ENCODE results near the gene RRP7A.
"Not testable (repeated sequence)": the region's sequence is repeated elsewhere in the genome, so short reads cannot be mapped to it uniquely, and the experiment has no call there.

The RRP7A gene

DNA sequence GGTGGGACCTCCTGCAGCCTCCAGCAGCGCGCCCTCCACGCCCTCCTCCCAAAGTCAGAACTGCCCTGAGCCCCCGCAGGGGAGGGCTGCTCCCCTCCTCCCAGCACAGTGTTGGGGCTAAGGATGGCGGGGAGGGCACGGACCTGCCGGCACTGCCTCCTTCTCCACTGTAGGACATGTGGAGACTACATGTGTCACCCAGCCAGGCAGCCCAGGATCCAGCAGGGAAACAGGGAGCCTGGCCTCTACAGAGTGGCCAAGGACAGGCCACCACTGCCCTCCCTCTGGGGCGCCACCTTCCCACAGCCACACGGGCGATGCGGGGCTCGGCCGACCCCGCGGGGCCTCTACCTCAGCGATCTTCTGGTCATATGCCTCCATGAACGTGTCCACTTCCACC is 5.3 kb downstream of the RRP7A start:
- H3K4me1 ChIP-seq (ENCODE audit: control extremely low read depth in 1 of 4, control insufficient read depth in 4 of 4, insufficient read depth in 4 of 4, low read length in 3 of 4); H3K27ac ChIP-seq (ENCODE audit: insufficient read depth in 1 of 2, low read depth in 1 of 2, low read length in 2 of 2, poor library complexity in 1 of 2, severe bottlenecking in 2 of 2); H3K9me3 ChIP-seq (ENCODE audit: control extremely low read depth in 1 of 5, control insufficient read depth in 4 of 5, insufficient read depth in 2 of 5, low read depth in 1 of 5, low read length in 4 of 5); POLR2A ChIA-PET; CTCF ChIA-PET; H3K4me3 ChIP-seq (ENCODE audit: control insufficient read depth in 1 of 7, extremely low read depth in 1 of 7, insufficient read depth in 4 of 7, low read depth in 2 of 7, low read length in 6 of 7); DNase-seq; H3K27me3 ChIP-seq (replicated peaks in 2 of 5; ENCODE audit: control insufficient read depth in 4 of 5, insufficient read depth in 5 of 5, low read length in 4 of 5): not testable (repeated sequence)
- WGBS (ENCODE audit: insufficient coverage) = 100% methylated on average over 5 of the region's 17 CpGs
- peaks cover 0 to 33% (median 27%) of the 10 kb centered on the region in 4 experiments for H3K36me3 ChIP-seq (ENCODE audit: control insufficient read depth in 4 of 4, insufficient read depth in 4 of 4, low read length in 3 of 4)

DNA sequence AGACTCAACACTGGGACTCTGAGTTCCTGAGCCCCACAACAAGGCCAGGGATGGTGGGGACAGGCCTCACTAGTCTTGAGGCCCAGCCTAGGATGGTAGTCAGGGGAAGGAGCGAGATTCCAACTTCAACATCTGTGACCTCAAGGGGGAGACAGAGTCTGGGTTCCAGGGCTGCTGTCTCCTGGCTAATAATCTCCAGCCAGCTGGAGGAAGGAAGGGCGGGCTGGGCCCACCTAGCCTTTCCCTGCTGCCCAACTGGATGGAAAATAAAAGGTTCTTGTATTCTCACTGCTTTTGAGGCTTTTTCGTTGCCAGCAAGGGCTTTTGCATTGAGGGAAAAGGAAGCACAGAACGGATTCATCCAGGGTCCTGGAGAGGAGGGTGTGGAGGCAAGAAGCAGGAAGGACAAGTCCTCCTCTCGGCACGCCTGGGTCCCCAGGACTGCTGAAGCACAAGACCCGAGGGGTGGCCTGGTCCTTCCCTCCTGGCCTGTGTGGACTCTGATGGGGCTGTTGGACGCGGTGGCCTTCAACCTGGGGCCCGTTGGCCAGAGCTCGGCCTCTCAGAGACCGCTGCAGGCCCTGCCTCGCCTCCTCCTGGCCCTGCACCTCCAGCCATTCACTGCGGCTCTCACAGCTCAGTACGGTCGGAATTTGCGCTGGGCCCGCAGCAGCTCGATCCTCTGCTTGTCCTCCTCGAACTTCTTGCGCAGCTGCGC is 7.2 kb downstream of the RRP7A start:
- not testable (repeated sequence) for DNase-seq; H3K4me1 ChIP-seq (ENCODE audit: control extremely low read depth in 1 of 4, control insufficient read depth in 4 of 4, insufficient read depth in 4 of 4, low read length in 3 of 4)
- 98% methylated on average over 7 of the region's 22 CpGs for whole genome bisulfite sequencing (ENCODE audit: insufficient coverage)

DNA sequence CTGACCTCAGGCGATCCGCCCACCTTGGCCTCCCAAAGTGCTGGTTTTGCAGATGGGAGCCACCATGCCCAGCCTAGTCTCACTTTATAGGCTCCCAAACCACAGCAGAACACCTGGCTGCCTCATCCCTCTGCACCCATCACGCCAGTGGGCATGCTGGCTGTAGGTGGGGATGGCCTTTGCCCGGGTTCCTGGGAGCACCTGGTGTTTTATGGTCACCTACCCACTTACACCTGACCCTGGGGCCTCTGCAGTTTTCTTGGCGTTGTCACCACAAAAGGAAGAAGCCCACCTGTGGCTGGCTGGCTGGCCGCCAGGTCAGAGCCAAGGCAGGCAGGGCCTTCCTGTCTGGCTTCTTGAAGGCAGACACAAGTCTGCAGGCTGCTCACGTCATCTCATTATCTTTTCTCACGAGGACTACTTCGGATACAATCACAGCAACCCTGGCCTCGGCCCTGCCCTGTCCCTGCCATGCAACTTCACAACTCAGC is 8.2 kb downstream of the RRP7A start:
- no peak for DNase-seq
- 94% methylated on average over 7 of the region's 10 CpGs for WGBS (ENCODE audit: insufficient coverage)
- POLR2A ChIA-PET = no interaction called here
- Histone ChIP-seq H3K9me3 (ENCODE audit: control extremely low read depth in 1 of 5, control insufficient read depth in 4 of 5, insufficient read depth in 2 of 5, low read depth in 1 of 5, low read length in 4 of 5) (no peaks in the 10 kb centered on the region), H3K27me3 (replicated peaks in 2 of 5; ENCODE audit: control insufficient read depth in 4 of 5, insufficient read depth in 5 of 5, low read length in 4 of 5) (no peaks in the 10 kb centered on the region), H3K36me3 (ENCODE audit: control insufficient read depth in 4 of 4, insufficient read depth in 4 of 4, low read length in 3 of 4) (peaks cover 0 to 29% (median 24%) of the 10 kb centered on the region in 4 experiments), H3K4me3 (ENCODE audit: control insufficient read depth in 1 of 7, extremely low read depth in 1 of 7, insufficient read depth in 4 of 7, low read depth in 2 of 7, low read length in 6 of 7) (no peak overlapping the region), H3K27ac (ENCODE audit: insufficient read depth in 1 of 2, low read depth in 1 of 2, low read length in 2 of 2, poor library complexity in 1 of 2, severe bottlenecking in 2 of 2) (no peak overlapping the region), H3K4me1 (ENCODE audit: control extremely low read depth in 1 of 4, control insufficient read depth in 4 of 4, insufficient read depth in 4 of 4, low read length in 3 of 4) (peaks cover 0 to 2% (median 0%) of the 10 kb centered on the region in 4 experiments)
- CTCF ChIA-PET = no interaction called here

More for the DNA sequence above, 7.2 kb downstream of the RRP7A start:
- POLR2A ChIA-PET; H3K9me3 ChIP-seq (ENCODE audit: control extremely low read depth in 1 of 5, control insufficient read depth in 4 of 5, insufficient read depth in 2 of 5, low read depth in 1 of 5, low read length in 4 of 5); H3K27ac ChIP-seq (ENCODE audit: insufficient read depth in 1 of 2, low read depth in 1 of 2, low read length in 2 of 2, poor library complexity in 1 of 2, severe bottlenecking in 2 of 2); H3K4me3 ChIP-seq (ENCODE audit: control insufficient read depth in 1 of 7, extremely low read depth in 1 of 7, insufficient read depth in 4 of 7, low read depth in 2 of 7, low read length in 6 of 7); CTCF ChIA-PET; H3K27me3 ChIP-seq (replicated peaks in 2 of 5; ENCODE audit: control insufficient read depth in 4 of 5, insufficient read depth in 5 of 5, low read length in 4 of 5): not testable (repeated sequence)
- H3K36me3 ChIP-seq (ENCODE audit: control insufficient read depth in 4 of 4, insufficient read depth in 4 of 4, low read length in 3 of 4) = peaks cover 0 to 33% (median 27%) of the 10 kb centered on the region in 4 experiments

DNA sequence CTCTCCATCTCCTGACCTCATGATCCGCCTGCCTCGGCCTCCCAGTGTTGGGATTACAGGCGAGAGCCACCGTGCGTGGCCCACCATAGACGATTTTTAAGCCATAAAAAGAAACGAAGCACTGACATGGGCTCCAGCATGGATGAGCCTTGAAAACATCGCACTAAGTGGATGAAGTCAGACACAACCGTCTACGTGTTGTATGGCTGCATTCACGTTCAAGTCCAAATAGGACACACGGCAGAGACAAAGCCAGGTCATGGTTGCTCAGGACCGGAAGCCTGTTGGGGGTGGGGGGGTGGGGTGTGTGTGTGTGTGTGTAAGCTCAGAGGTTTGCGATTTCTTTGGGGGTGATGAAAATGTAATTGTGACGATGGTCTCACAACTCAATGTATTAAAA is 10.0 kb downstream of the RRP7A start:
- no peak for DNase-seq
- ChIA-PET POLR2A (no interaction called here), CTCF (no interaction called here)
- WGBS (ENCODE audit: insufficient coverage) = 96% methylated on average over 13 of the region's 15 CpGs
- Histone ChIP-seq H3K4me3 (ENCODE audit: control insufficient read depth in 1 of 7, extremely low read depth in 1 of 7, insufficient read depth in 4 of 7, low read depth in 2 of 7, low read length in 6 of 7) (no peak overlapping the region), H3K27ac (ENCODE audit: insufficient read depth in 1 of 2, low read depth in 1 of 2, low read length in 2 of 2, poor library complexity in 1 of 2, severe bottlenecking in 2 of 2) (no peak overlapping the region), H3K9me3 (ENCODE audit: control extremely low read depth in 1 of 5, control insufficient read depth in 4 of 5, insufficient read depth in 2 of 5, low read depth in 1 of 5, low read length in 4 of 5) (no peaks in the 10 kb centered on the region), H3K27me3 (replicated peaks in 2 of 5; ENCODE audit: control insufficient read depth in 4 of 5, insufficient read depth in 5 of 5, low read length in 4 of 5) (no peaks in the 10 kb centered on the region), H3K4me1 (ENCODE audit: control extremely low read depth in 1 of 4, control insufficient read depth in 4 of 4, insufficient read depth in 4 of 4, low read length in 3 of 4) (peaks cover 0 to 2% (median 0%) of the 10 kb centered on the region in 4 experiments), H3K36me3 (ENCODE audit: control insufficient read depth in 4 of 4, insufficient read depth in 4 of 4, low read length in 3 of 4) (peaks cover 0 to 18% (median 15%) of the 10 kb centered on the region in 4 experiments)

DNA sequence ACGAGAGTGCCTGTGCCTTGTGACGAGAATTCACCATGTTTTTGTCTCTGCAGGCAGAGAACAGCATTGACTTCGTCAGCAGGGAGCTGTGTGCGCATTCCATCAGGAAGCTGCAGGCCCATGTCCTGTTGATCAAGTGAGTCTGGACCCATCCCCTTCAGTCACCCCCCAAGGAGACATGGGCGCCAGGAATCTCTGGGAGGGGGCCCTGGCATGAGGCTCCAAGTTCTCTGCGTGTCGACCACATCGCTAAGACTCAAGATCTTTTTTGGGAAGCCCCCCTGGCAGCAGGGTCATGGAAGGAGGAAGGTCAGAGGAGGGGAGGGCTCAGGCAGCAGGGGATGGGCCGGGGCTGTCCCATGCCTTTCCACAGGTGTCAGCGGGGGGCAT is 10.6 kb downstream of the RRP7A start:
- POLR2A ChIA-PET = not testable (repeated sequence)
- 90% methylated on average over 6 of the region's 10 CpGs for WGBS (ENCODE audit: insufficient coverage)

DNA sequence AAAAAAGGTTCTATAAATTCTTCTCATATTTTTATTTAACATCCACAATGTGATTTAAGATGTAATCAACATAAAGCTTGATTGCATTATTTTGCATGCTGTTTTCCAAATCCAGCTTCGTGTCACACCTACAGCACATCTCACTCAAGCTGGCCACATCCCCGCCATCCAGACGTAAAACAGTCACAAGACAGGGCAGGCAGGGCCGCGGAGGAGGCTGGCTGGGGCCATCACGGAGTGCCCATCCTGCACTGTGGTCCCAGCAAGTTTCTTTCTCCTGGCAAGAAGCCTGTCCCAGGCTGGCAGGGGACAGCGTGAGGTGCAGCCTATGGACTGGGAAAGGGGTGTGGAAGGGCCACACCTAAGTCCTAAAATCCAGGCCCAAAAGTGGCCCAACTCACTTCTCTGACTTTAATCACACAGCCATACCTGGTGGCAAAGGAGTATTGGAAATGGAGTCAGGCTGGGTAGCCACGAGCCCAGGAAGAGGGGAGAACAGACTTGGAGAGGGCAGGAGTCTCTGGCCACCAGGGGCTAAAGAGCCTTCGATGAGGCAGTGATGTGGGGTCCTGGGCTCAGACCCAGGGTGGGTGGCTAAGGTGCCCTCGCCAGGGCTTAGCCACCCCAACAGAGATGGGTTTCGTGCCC is 11.1 kb downstream of the RRP7A start:
- H3K9me3 ChIP-seq (ENCODE audit: control extremely low read depth in 1 of 5, control insufficient read depth in 4 of 5, insufficient read depth in 2 of 5, low read depth in 1 of 5, low read length in 4 of 5); H3K4me3 ChIP-seq (ENCODE audit: control insufficient read depth in 1 of 7, extremely low read depth in 1 of 7, insufficient read depth in 4 of 7, low read depth in 2 of 7, low read length in 6 of 7); DNase-seq; H3K27ac ChIP-seq (ENCODE audit: insufficient read depth in 1 of 2, low read depth in 1 of 2, low read length in 2 of 2, poor library complexity in 1 of 2, severe bottlenecking in 2 of 2); H3K4me1 ChIP-seq (ENCODE audit: control extremely low read depth in 1 of 4, control insufficient read depth in 4 of 4, insufficient read depth in 4 of 4, low read length in 3 of 4); POLR2A ChIA-PET; H3K27me3 ChIP-seq (replicated peaks in 2 of 5; ENCODE audit: control insufficient read depth in 4 of 5, insufficient read depth in 5 of 5, low read length in 4 of 5); CTCF ChIA-PET: not testable (repeated sequence)
- 100% methylated on average over 1 of the region's 11 CpGs for WGBS (ENCODE audit: insufficient coverage)
- H3K36me3 ChIP-seq (ENCODE audit: control insufficient read depth in 4 of 4, insufficient read depth in 4 of 4, low read length in 3 of 4) = peaks cover 0 to 13% (median 10%) of the 10 kb centered on the region in 4 experiments

More for the DNA sequence above, 10.6 kb downstream of the RRP7A start:
- H3K27me3 ChIP-seq (replicated peaks in 2 of 5; ENCODE audit: control insufficient read depth in 4 of 5, insufficient read depth in 5 of 5, low read length in 4 of 5); H3K27ac ChIP-seq (ENCODE audit: insufficient read depth in 1 of 2, low read depth in 1 of 2, low read length in 2 of 2, poor library complexity in 1 of 2, severe bottlenecking in 2 of 2); H3K4me3 ChIP-seq (ENCODE audit: control insufficient read depth in 1 of 7, extremely low read depth in 1 of 7, insufficient read depth in 4 of 7, low read depth in 2 of 7, low read length in 6 of 7); H3K9me3 ChIP-seq (ENCODE audit: control extremely low read depth in 1 of 5, control insufficient read depth in 4 of 5, insufficient read depth in 2 of 5, low read depth in 1 of 5, low read length in 4 of 5); H3K4me1 ChIP-seq (ENCODE audit: control extremely low read depth in 1 of 4, control insufficient read depth in 4 of 4, insufficient read depth in 4 of 4, low read length in 3 of 4); CTCF ChIA-PET; DNase-seq: not testable (repeated sequence)
- H3K36me3 ChIP-seq (ENCODE audit: control insufficient read depth in 4 of 4, insufficient read depth in 4 of 4, low read length in 3 of 4) = peaks cover 0 to 17% (median 11%) of the 10 kb centered on the region in 4 experiments

DNA sequence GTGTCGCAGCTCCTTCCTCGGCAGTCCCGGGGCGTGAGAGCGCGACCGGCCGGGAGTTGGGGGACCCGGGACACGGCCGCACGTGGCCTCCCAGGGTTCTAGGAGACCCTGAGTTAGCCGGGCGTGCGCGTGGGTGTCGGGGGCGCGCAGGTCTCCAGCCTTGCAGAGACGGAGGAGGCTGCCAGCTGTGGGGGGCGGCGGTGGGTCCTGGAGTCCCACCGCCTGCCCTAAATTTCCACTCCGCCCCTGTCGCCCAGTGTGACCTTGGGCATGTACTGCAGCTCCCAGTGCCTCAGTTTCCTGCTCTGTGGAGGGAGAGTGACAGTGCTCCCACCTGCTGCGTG is 18.8 kb downstream of the RRP7A start:
- Histone ChIP-seq H3K4me1 (ENCODE audit: control extremely low read depth in 1 of 4, control insufficient read depth in 4 of 4, insufficient read depth in 4 of 4, low read length in 3 of 4) (peaks cover 0 to 11% (median 10%) of the 10 kb centered on the region in 4 experiments), H3K9me3 (ENCODE audit: control extremely low read depth in 1 of 5, control insufficient read depth in 4 of 5, insufficient read depth in 2 of 5, low read depth in 1 of 5, low read length in 4 of 5) (no peaks in the 10 kb centered on the region), H3K27me3 (replicated peaks in 2 of 5; ENCODE audit: control insufficient read depth in 4 of 5, insufficient read depth in 5 of 5, low read length in 4 of 5) (no peaks in the 10 kb centered on the region), H3K4me3 (ENCODE audit: control insufficient read depth in 1 of 7, extremely low read depth in 1 of 7, insufficient read depth in 4 of 7, low read depth in 2 of 7, low read length in 6 of 7) (peak overlapping the region in 6 of 7 experiments; percentile 6 to 75 (median 56)), H3K36me3 (ENCODE audit: control insufficient read depth in 4 of 4, insufficient read depth in 4 of 4, low read length in 3 of 4) (no peaks in the 10 kb centered on the region), H3K27ac (ENCODE audit: insufficient read depth in 1 of 2, low read depth in 1 of 2, low read length in 2 of 2, poor library complexity in 1 of 2, severe bottlenecking in 2 of 2) (no peak overlapping the region)
- ChIA-PET CTCF (no interaction called here), POLR2A (no interaction called here)
- 32% methylated on average over 24 of the region's 26 CpGs for whole genome bisulfite sequencing (ENCODE audit: insufficient coverage)
- no peak for DNase-seq

Measured in common myeloid progenitor, CD34-positive (primary cell).